H1 (cell line): ENCODE data around the gene THOP1. TPM values are rescaled to one million over a fixed set of nuclear protein-coding genes. Genes with fewer than 3 reads are reported as not detected.

Experiments used
- CTCF ChIA-PET: fragments of 300-600 bp; sonication (Branson Sonifier 250); formaldehyde crosslinking; loops from one replicate; lab custom pipeline; 2021; ENCODE audit not compliant: partially characterized antibody; lab: Charles Lee
- POLR2A ChIA-PET: fragments of 300-600 bp; sonication (Branson Sonifier 250); formaldehyde crosslinking; loops from one replicate; lab custom pipeline; 2021; ENCODE audit warnings: inconsistent platforms; ENCODE audit not compliant: partially characterized antibody; lab: Charles Lee
- DNase-seq, 2 experiments: peaks; one replicate each; pipeline versions ENCODE4 v3.0.0 to v3.0.0-alpha.2; 2010 to 2022; ENCODE audit warnings: low spot score in 2 of 2, low read depth in 1 of 2, mixed read lengths in 1 of 2
- FAIRE-seq: peaks from 2 replicates; lab custom pipeline; 2011; peaks lifted over from hg19 to GRCh38; lab: Jason Lieb, UNC
- H2AFZ ChIP-seq: 2 replicates; pipeline ENCODE4 v1.8.1; 2012; ENCODE audit warnings: low read length, inconsistent platforms
- H2AK5ac ChIP-seq: 2 replicates; pipeline ENCODE4 v1.6.1; 2013; ENCODE audit warnings: low read depth, low read length
- H2BK120ac ChIP-seq: replicated peaks from 2 replicates; pipeline ENCODE3; 2013; ENCODE audit warnings: low read depth, low read length, inconsistent platforms
- H2BK12ac ChIP-seq: 2 replicates; pipeline ENCODE4 v1.6.1; 2013; ENCODE audit warnings: low read depth, low read length
- H2BK15ac ChIP-seq: 2 replicates; pipeline ENCODE4 v1.6.1; 2013; ENCODE audit warnings: low read length
- H2BK20ac ChIP-seq: 2 replicates; pipeline ENCODE4 v1.6.1; 2013; ENCODE audit warnings: low read length
- H2BK5ac ChIP-seq: 2 replicates; pipeline ENCODE4 v1.6.1; 2013; ENCODE audit warnings: low read depth, low read length
- H3K14ac ChIP-seq: 2 replicates; pipeline ENCODE4 v1.6.1; 2013; ENCODE audit warnings: inconsistent platforms; ENCODE audit not compliant: insufficient read length
- H3K18ac ChIP-seq: 2 replicates; pipeline ENCODE4 v1.6.1; 2013; ENCODE audit warnings: low read length; ENCODE audit errors: extremely low read depth
- H3K23ac ChIP-seq: 2 replicates; pipeline ENCODE4 v1.6.1; 2013; ENCODE audit warnings: inconsistent platforms; ENCODE audit not compliant: insufficient read length
- H3K23me2 ChIP-seq: 2 replicates; pipeline ENCODE4 v1.6.1; 2013; ENCODE audit warnings: low read depth, low read length
- H3K27ac ChIP-seq: 2 replicates; pipeline ENCODE4 v1.6.1; 2011; ENCODE audit warnings: low read depth, low read length, inconsistent platforms
- H3K27me3 ChIP-seq, 4 experiments: replicated peaks in 1 of 4; 1 replicate in 1 of 4; 2 replicates in 3 of 4; pipeline versions ENCODE4 v1.6.1 to v1.8.1; 2011 to 2013; ENCODE audit warnings: low read length in 3 of 4, mild to moderate bottlenecking in 3 of 4, inconsistent platforms in 2 of 4, mixed read lengths in 2 of 4, moderate library complexity in 1 of 4; ENCODE audit not compliant: control insufficient read depth in 3 of 4, insufficient read depth in 3 of 4; ENCODE audit errors: extremely low read depth in 1 of 4
- H3K36me3 ChIP-seq, 4 experiments: 2 replicates each; pipeline versions ENCODE4 v1.6.1 to v1.8.1; 2011 to 2013; ENCODE audit warnings: mild to moderate bottlenecking in 4 of 4, low read length in 3 of 4, moderate library complexity in 2 of 4, control low read depth in 1 of 4, inconsistent platforms in 1 of 4; ENCODE audit not compliant: insufficient read depth in 4 of 4, control insufficient read depth in 2 of 4
- H3K4ac ChIP-seq: replicated peaks from 2 replicates; pipeline ENCODE3; 2013; ENCODE audit warnings: low read length, low read depth, mixed read lengths, inconsistent platforms; ENCODE audit not compliant: insufficient read length
- H3K4me1 ChIP-seq, 4 experiments: replicated peaks in 1 of 4; 1 replicate in 1 of 4; 2 replicates in 3 of 4; pipeline versions ENCODE4 v1.6.1 to v1.8.1; 2011 to 2013; ENCODE audit warnings: low read length in 3 of 4, inconsistent platforms in 2 of 4, mixed read lengths in 1 of 4; ENCODE audit not compliant: insufficient read depth in 4 of 4, control insufficient read depth in 3 of 4
- H3K4me2 ChIP-seq, 2 experiments: 2 replicates each; pipeline versions ENCODE4 v1.6.1 to v1.8.1; 2011 to 2013; ENCODE audit warnings: low read depth in 2 of 2, low read length in 2 of 2, control low read depth in 1 of 2, inconsistent platforms in 1 of 2, mild to moderate bottlenecking in 1 of 2; ENCODE audit not compliant: insufficient read depth in 1 of 2
- H3K4me3 ChIP-seq, 4 experiments: fragments of 200-600, 300-600 bp in 1 of 4; sonication (generic), shearing (Covaris generic), sonication (Bioruptor Twin) in 1 of 4; 2 replicates each; pipeline versions ENCODE4 v1.5.1 to v1.8.1; 2011 to 2016; ENCODE audit warnings: low read length in 4 of 4, low read depth in 3 of 4, control low read depth in 2 of 4, inconsistent platforms in 2 of 4, mild to moderate bottlenecking in 2 of 4, mixed read lengths in 1 of 4, moderate library complexity in 1 of 4; ENCODE audit not compliant: insufficient read depth in 2 of 4; ENCODE audit errors: extremely low read depth in 1 of 4
- H3K56ac ChIP-seq: replicated peaks from 2 replicates; pipeline ENCODE3; 2013; ENCODE audit warnings: low read depth, mild to moderate bottlenecking, mixed read lengths, low read length, inconsistent platforms; ENCODE audit not compliant: insufficient read length
- H3K79me1 ChIP-seq: 2 replicates; pipeline ENCODE4 v1.6.1; 2013; ENCODE audit warnings: low read depth, low read length, control low read depth
- H3K79me2 ChIP-seq, 2 experiments: 2 replicates each; pipeline versions ENCODE4 v1.6.1 to v1.8.1; 2012 to 2013; ENCODE audit warnings: low read length in 2 of 2, mild to moderate bottlenecking in 2 of 2, inconsistent platforms in 1 of 2; ENCODE audit not compliant: insufficient read depth in 2 of 2, control insufficient read depth in 1 of 2
- H3K9ac ChIP-seq, 4 experiments: replicated peaks in 1 of 4; 1 replicate in 1 of 4; 2 replicates in 3 of 4; pipeline versions ENCODE4 v1.6.1 to v1.8.1; 2011 to 2013; ENCODE audit warnings: low read depth in 3 of 4, low read length in 3 of 4, control low read depth in 2 of 4, mild to moderate bottlenecking in 2 of 4, moderate library complexity in 2 of 4, inconsistent platforms in 1 of 4; ENCODE audit errors: extremely low read depth in 1 of 4
- H3K9me3 ChIP-seq, 2 experiments: 2 replicates each; pipeline versions ENCODE4 v1.6.1 to v1.8.1; 2012 to 2013; ENCODE audit warnings: mild to moderate bottlenecking in 2 of 2, moderate library complexity in 2 of 2, control low read depth in 1 of 2, inconsistent platforms in 1 of 2, low read depth in 1 of 2, low read length in 1 of 2, mixed read lengths in 1 of 2; ENCODE audit not compliant: insufficient read depth in 2 of 2
- H4K20me1 ChIP-seq, 2 experiments: replicated peaks in 1 of 2; 2 replicates each; pipeline versions ENCODE3 to v1.8.1; 2011 to 2013; ENCODE audit warnings: inconsistent platforms in 2 of 2, low read length in 2 of 2, mild to moderate bottlenecking in 1 of 2; ENCODE audit not compliant: insufficient read depth in 2 of 2, control insufficient read depth in 1 of 2
- H4K5ac ChIP-seq: 2 replicates; pipeline ENCODE4 v1.6.1; 2013; ENCODE audit warnings: low read length, low read depth, mixed read lengths, inconsistent platforms; ENCODE audit not compliant: insufficient read length
- H4K8ac ChIP-seq: 2 replicates; pipeline ENCODE4 v1.8.0; 2013; ENCODE audit warnings: mild to moderate bottlenecking, moderate library complexity, low read length, inconsistent platforms; ENCODE audit not compliant: insufficient read depth; ENCODE audit errors: extremely low read depth
- H4K91ac ChIP-seq: replicated peaks from 2 replicates; pipeline ENCODE3; 2013; ENCODE audit warnings: low read length, mixed read lengths, inconsistent platforms; ENCODE audit not compliant: insufficient read length
- CEBPB ChIP-seq: IDR thresholded peaks from 2 replicates; pipeline ENCODE4 v1.6.1; 2012; ENCODE audit warnings: low read depth, low read length
- CHD1 ChIP-seq: IDR thresholded peaks from 2 replicates; pipeline ENCODE4 v1.6.1; 2012; ENCODE audit warnings: low read depth, low read length, improper control_type of control experiment
- E2F6 ChIP-seq: IDR thresholded peaks from 2 replicates; pipeline ENCODE4 v1.6.1; 2012; ENCODE audit warnings: inconsistent platforms
- RBBP5 ChIP-seq: IDR thresholded peaks from 2 replicates; pipeline ENCODE4 v1.7.1; 2012; ENCODE audit warnings: low read depth, mild to moderate bottlenecking, inconsistent platforms, low read length, moderate library complexity, borderline replicate concordance
- TAF7 ChIP-seq: optimal IDR thresholded peaks from 2 replicates; pipeline ENCODE3; 2011; ENCODE audit warnings: low read depth, mild to moderate bottlenecking, inconsistent platforms, low read length, moderate library complexity, borderline replicate concordance
- WGBS, 2 experiments: shearing (Covaris generic) in 1 of 2; methylation state at CpG; one replicate each; pipeline versions ENCODE4 v1.1.6 to v1.1.7; 2013 to 2015; ENCODE audit warnings: low lambda C conversion rate in 2 of 2, mixed read lengths in 2 of 2, inconsistent platforms in 1 of 2, low coverage in 1 of 2, missing lambda C conversion rate in 1 of 2; ENCODE audit not compliant: insufficient replicate concordance in 2 of 2, insufficient coverage in 1 of 2, insufficient read length in 1 of 2; ENCODE audit errors: extremely low coverage in 1 of 2, missing lambda C conversion rate in 1 of 2; 5-methylcytosine and 5-hydroxymethylcytosine counted together
- polyA plus RNA-seq, 7 experiments: library from polyadenylated mRNA; depleted of rRNA in 3 of 7; stranded (reverse) in 5 of 7; unstranded in 2 of 7; fragments of >200 nt in 5 of 7; fragments of 200-250 nt in 2 of 7; gene quantifications; 1 replicate in 5 of 7; 2 replicates in 1 of 7; 4 replicates in 1 of 7; pipeline versions ENCODE4 v1.2.1 to v1.2.3, GENCODE V29; 2011 to 2013; ENCODE audit warnings: missing spikeins in 2 of 7, mixed read lengths in 2 of 7
- total RNA-seq: library from RNA; stranded (reverse); fragmentation: NEBNext Ultra II Directional; extraction: Animal tissue kit (Norgen Biotek cat#: 25700); gene quantifications from 2 replicates; pipeline ENCODE4 v1.2.1, GENCODE V29; 2021

Gene THOP1
- total and polyA plus RNA-seq, 2 of the 8 experiments (the other 6 are each of a cell fraction or from before 2014, with no cell fraction given): 136 to 159 TPM

GRCh38 chr19:2771786-2772674, 13.3 kb upstream of the THOP1 start:
- H3K23ac ChIP-seq: no peak overlapping the region
- H2BK15ac ChIP-seq: no peak overlapping the region
- peak overlapping the region; percentile 51; the same call in 1 of the 2 replicates for H4K8ac ChIP-seq
- peaks cover 20% of the 10 kb centered on the region for H3K79me1 ChIP-seq
- WGBS, 2 experiments: 89% methylated on average over 29 of the region's 29 CpGs; no CpG with 5 or more reads in 1 of the 2 experiments
- ChIA-PET POLR2A (no interaction called here), CTCF (no interaction called here)
- H3K36me3 ChIP-seq: peaks cover 2 to 7% (median 3%) of the 10 kb centered on the region in 4 experiments; a peak in 4 of 8 replicates
- no peak overlapping the region for H2BK120ac ChIP-seq
- no peaks in the 10 kb centered on the region for H3K9me3 ChIP-seq
- no peaks in the 10 kb centered on the region; a peak in 1 of 7 replicates for H3K4me1 ChIP-seq
- H2BK5ac ChIP-seq: no peak overlapping the region
- H4K91ac ChIP-seq: no peak overlapping the region
- H2BK12ac ChIP-seq: no peak overlapping the region
- DNase-seq (no peak), FAIRE-seq (no peak)
- peaks cover 40 to 75% of the 10 kb centered on the region in 2 experiments for H3K79me2 ChIP-seq
- no peak overlapping the region for H4K5ac ChIP-seq
- H3K56ac ChIP-seq: no peak overlapping the region
- no peak overlapping the region for H3K18ac ChIP-seq
- H2AFZ ChIP-seq: no peak overlapping the region
- H3K27me3 ChIP-seq: no peaks in the 10 kb centered on the region
- H2AK5ac ChIP-seq: no peak overlapping the region
- no peak overlapping the region; a peak in 1 of 7 replicates for H3K9ac ChIP-seq
- H3K4me3 ChIP-seq: no peak overlapping the region
- H3K14ac ChIP-seq: no peak overlapping the region
- H4K20me1 ChIP-seq: peaks cover 28 to 54% of the 10 kb centered on the region in 2 experiments
- H3K4me2 ChIP-seq: no peak overlapping the region
- H3K27ac ChIP-seq: no peak overlapping the region
- no peak for TF ChIP-seq TAF7
- no peak for TF ChIP-seq RBBP5
- no peak for TF ChIP-seq CEBPB
- TF ChIP-seq CHD1: no peak
- no peak for TF ChIP-seq E2F6
- no peak overlapping the region for H2BK20ac ChIP-seq
- H3K23me2 ChIP-seq: no peaks in the 10 kb centered on the region
- no peak overlapping the region for H3K4ac ChIP-seq
